Measurements from ENCODE around the gene ADD1. TPM values are rescaled to one million over a fixed set of nuclear protein-coding genes. Genes with fewer than 3 reads are reported as not detected.

Gene ADD1
- total RNA-seq, 4 donors from 2014 or later: 253 to 402 (median 311) TPM

DNA sequence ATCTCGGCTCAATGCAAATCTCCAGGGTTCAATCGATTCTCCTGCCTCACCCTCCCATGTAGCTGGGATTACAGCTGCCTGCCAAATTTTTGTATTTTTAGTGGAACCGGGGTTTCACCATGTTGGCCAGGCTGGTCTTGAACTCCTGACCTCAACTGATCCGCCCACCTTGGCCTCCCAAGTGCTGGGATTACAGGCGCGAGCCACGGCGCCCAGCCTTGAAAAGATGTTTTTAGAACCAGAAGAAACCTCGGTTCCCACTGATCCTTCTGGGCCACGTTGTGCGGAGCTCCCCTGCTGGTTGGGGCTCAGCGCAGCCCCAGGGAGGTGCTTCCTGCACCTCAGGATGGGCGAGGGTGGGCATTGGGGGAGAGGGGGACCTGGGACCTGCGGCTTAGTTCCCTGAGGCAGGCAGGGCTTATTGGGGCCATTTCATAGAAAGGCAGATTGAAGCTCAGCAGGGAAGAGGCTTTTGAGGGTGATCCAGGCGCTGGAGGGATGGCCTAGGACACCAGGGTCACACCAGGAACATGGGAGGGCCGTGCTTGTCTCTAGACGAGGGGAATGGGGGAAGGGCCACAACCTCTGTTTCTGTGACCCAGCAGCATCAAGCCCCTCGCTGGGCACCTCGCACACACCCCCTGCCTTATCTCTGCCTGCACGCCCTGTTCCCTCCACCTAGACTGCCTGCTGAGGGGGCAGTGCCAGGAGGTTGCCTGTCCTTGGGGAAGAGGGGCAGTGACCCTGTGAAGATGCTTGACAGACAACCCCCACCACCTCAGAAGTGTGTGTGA lies 6.3 kb upstream of the ADD1 start:
- TF ChIP-seq EP300 (IDR thresholded peaks at IDR 0.05): no peak
- no peak for TF ChIP-seq POLR2A (IDR thresholded peaks at IDR 0.05; ENCODE audit: low read depth)
- TF ChIP-seq POLR2AphosphoS5 (IDR thresholded peaks at IDR 0.05): no peak
- TF ChIP-seq, protein P1, sequence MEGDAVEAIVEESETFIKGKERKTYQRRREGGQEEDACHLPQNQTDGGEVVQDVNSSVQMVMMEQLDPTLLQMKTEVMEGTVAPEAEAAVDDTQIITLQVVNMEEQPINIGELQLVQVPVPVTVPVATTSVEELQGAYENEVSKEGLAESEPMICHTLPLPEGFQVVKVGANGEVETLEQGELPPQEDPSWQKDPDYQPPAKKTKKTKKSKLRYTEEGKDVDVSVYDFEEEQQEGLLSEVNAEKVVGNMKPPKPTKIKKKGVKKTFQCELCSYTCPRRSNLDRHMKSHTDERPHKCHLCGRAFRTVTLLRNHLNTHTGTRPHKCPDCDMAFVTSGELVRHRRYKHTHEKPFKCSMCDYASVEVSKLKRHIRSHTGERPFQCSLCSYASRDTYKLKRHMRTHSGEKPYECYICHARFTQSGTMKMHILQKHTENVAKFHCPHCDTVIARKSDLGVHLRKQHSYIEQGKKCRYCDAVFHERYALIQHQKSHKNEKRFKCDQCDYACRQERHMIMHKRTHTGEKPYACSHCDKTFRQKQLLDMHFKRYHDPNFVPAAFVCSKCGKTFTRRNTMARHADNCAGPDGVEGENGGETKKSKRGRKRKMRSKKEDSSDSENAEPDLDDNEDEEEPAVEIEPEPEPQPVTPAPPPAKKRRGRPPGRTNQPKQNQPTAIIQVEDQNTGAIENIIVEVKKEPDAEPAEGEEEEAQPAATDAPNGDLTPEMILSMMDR (IDR thresholded peaks at IDR 0.05): no peak
- Histone ChIP-seq H3K4me3 (no peak overlapping the region), H3K36me3 (peaks cover under 1 to 38% (median 27%) of the 10 kb centered on the region in 4 donors), H3K9me3 (no peaks in the 10 kb centered on the region), H3K27me3 (no peaks in the 10 kb centered on the region), H3K4me1 (peaks cover 9 to 28% (median 19%) of the 10 kb centered on the region in 4 donors), H3K27ac (replicated peaks in 1 of 4) (peak overlapping the region; percentile 38 to 49 (median 45))
- no peak for DNase-seq (ENCODE audit: extremely low spot score)
- 71% methylated on average over 12 of the region's 20 CpGs for WGBS
- intact Hi-C loops (cut with DNase I): no loop called here

DNA sequence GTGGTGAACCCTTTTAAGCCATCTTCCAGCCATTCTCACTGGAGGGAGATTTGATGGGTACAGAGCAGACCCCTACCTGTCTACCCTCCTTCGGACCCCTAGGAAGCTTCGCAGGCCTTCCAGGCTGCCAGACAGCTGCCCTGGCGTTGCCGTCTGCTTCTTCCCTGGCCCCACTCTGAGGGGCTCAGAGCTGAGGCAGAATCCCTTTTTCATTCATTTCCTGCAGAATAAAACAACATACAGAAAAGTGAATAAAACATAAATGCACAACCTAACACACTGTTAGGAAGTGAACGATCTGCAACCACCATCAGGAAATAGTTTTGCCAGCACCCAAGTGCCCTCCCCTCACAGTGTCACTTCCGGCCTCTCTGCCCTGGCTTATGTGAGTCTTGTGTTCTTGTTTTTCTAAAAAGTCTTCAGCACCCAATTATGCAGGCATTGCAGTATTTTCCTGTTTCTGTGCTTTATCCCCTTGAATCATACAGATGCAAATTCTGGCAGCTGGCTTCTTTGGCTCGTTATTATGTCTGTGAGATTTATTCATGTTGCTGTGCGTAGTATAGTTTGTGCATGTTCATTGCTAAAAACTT lies 5.6 kb upstream of the ADD1 start:
- H3K36me3 ChIP-seq: peaks cover 0 to 31% (median 20%) of the 10 kb centered on the region in 4 donors

DNA sequence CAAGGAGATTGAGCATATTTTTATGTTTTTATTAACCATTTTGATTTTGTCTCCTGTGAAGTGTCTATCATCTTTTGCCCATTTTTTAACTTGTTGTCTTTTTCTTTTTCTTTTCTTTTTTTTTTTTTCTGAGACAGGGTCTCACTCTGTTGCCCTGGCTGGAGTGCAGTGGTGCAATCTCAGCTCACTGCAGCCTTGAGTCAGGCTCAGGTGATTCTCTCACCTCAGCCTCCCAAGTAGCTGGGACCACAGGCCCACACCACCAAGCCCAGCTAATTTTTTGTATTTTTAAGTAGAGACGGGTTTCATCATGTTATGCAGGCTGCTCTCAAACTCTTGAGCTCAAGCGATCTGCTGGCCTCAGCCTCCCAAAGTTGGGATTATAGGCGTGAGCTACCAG lies 4.6 kb upstream of the ADD1 start:
- WGBS: 96% methylated on average over 3 of the region's 3 CpGs
- H3K9me3 ChIP-seq: no peaks in the 10 kb centered on the region
- no peak overlapping the region for H3K27ac ChIP-seq (replicated peaks in 1 of 4)
- peaks cover 0 to 20% (median 10%) of the 10 kb centered on the region in 4 donors for H3K36me3 ChIP-seq
- no peak overlapping the region for H3K4me3 ChIP-seq
- intact Hi-C loops (cut with DNase I): no loop called here
- no peak for DNase-seq (ENCODE audit: extremely low spot score)
- H3K27me3 ChIP-seq: no peaks in the 10 kb centered on the region
- peaks cover 15 to 36% (median 28%) of the 10 kb centered on the region in 4 donors for H3K4me1 ChIP-seq
- TF ChIP-seq POLR2A (IDR thresholded peaks at IDR 0.05; ENCODE audit: low read depth) (no peak), POLR2AphosphoS5 (IDR thresholded peaks at IDR 0.05) (no peak), EP300 (IDR thresholded peaks at IDR 0.05) (no peak)
- TF ChIP-seq, protein P1 (IDR thresholded peaks at IDR 0.05): no peak

More for the DNA sequence above, 5.6 kb upstream of the ADD1 start:
- H3K27ac ChIP-seq (replicated peaks in 1 of 4): peak overlapping the region; percentile 38 to 49 (median 45)
- 67% methylated on average over 8 of the region's 8 CpGs for WGBS
- H3K4me3 ChIP-seq: peak overlapping the region in 1 of 4 donors; percentile 19
- TF ChIP-seq POLR2A (IDR thresholded peaks at IDR 0.05; ENCODE audit: low read depth): no peak
- TF ChIP-seq, protein P1 (IDR thresholded peaks at IDR 0.05): no peak
- peak; percentile 20 to 22 for TF ChIP-seq POLR2AphosphoS5 (IDR thresholded peaks at IDR 0.05)
- TF ChIP-seq EP300 (IDR thresholded peaks at IDR 0.05): no peak
- peaks cover 14 to 34% (median 26%) of the 10 kb centered on the region in 4 donors for H3K4me1 ChIP-seq
- no peak for DNase-seq (ENCODE audit: extremely low spot score)
- no peaks in the 10 kb centered on the region for H3K9me3 ChIP-seq
- intact Hi-C loops (cut with DNase I): no loop called here
- no peaks in the 10 kb centered on the region for H3K27me3 ChIP-seq

DNA sequence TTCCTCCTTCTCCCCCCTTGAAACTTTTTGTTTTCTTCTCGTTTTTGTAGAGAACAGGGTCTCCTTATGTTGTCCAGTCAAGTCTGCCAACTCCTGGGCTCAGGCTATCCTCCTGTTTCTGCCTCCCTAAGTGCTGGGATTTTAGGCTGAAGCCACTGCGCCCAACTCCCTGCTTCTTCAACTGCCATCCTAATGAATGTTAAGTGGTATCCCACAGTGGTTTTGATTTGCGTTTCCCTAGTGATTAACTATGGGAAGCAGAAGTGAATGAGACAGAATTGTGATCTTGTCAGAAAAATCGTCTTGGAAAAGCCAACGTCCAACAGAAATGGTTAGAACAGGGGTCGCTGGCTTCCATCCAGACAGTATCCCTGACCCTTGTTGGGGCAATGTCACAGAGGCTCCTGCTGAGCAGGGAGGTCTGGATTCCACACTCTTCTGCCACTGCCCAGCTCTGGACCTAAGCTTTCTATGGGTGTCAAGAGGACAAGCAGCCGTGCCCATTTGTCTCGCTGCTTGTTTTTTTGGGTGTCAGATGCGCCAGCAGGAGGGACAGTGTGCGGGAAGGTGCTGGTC lies 869 bp upstream of the ADD1 start:
- TF ChIP-seq, protein P1 (IDR thresholded peaks at IDR 0.05): no peak
- no peak for TF ChIP-seq POLR2AphosphoS5 (IDR thresholded peaks at IDR 0.05)
- TF ChIP-seq POLR2A (IDR thresholded peaks at IDR 0.05; ENCODE audit: low read depth): no peak
- no peak for TF ChIP-seq EP300 (IDR thresholded peaks at IDR 0.05)
- DNase-seq (ENCODE audit: extremely low spot score): peak; percentile 91

More for the DNA sequence above, 869 bp upstream of the ADD1 start:
- Histone ChIP-seq H3K27ac (replicated peaks in 1 of 4) (peak overlapping the region; percentile 81 to 98 (median 94)), H3K9me3 (no peaks in the 10 kb centered on the region), H3K27me3 (no peaks in the 10 kb centered on the region), H3K4me1 (peaks cover 24 to 50% (median 43%) of the 10 kb centered on the region in 4 donors), H3K36me3 (no peaks in the 10 kb centered on the region), H3K4me3 (peak overlapping the region; percentile 67 to 93 (median 84))
- intact Hi-C loops (cut with DNase I): loop anchor here (2.0 kb wide), 1 partner anchor 92 kb away; no protein-coding TSS in a partner anchor
- 29% methylated on average over 4 of the region's 10 CpGs for WGBS
